Uterus (tissue), 4 donors: ENCODE data around the gene C19orf73. TPM values are rescaled to one million over a fixed set of nuclear protein-coding genes. Genes with fewer than 3 reads are reported as not detected.

Source experiments
- DNase-seq, 2 donors: peaks; one replicate each; pipeline ENCODE4 v3.0.0-alpha.2; 2019 to 2020
- H3K27ac ChIP-seq, 2 donors: fragments of 200-600 bp; sonication (generic); 1 replicate in 1 of 2; 2 replicates in 1 of 2; pipeline ENCODE4 v1.5.1; 2016 to 2018
- H3K27me3 ChIP-seq, 2 donors: fragments of 200-600 bp; sonication (generic); one replicate each; pipeline ENCODE4 v1.5.1; 2018 to 2019; ENCODE audit warnings: control low read depth in 1 of 2
- H3K36me3 ChIP-seq, 2 donors: fragments of 200-600 bp; sonication (generic); one replicate each; pipeline ENCODE4 v1.5.1; 2019; ENCODE audit warnings: control low read depth in 1 of 2
- H3K4me1 ChIP-seq, 2 donors: fragments of 200-600 bp; sonication (generic); one replicate each; pipeline ENCODE4 v1.5.1; 2018 to 2019; ENCODE audit warnings: control low read depth in 1 of 2
- H3K4me3 ChIP-seq, 2 donors: fragments of 200-600 bp; sonication (generic); 1 replicate in 1 of 2; 2 replicates in 1 of 2; pipeline ENCODE4 v1.5.1; 2018 to 2019; ENCODE audit warnings: mild to moderate bottlenecking in 1 of 2
- H3K9me3 ChIP-seq, 2 donors: fragments of 200-600 bp; sonication (generic); one replicate each; pipeline ENCODE4 v1.5.1; 2019; ENCODE audit warnings: control low read depth in 1 of 2
- CTCF ChIP-seq, 4 experiments: fragments of 200-600 bp in 2 of 4; fragments of 450-650 bp in 2 of 4; sonication (generic) in 2 of 4; IDR thresholded peaks; one replicate each; pipeline ENCODE4 v1.5.1; 2016 to 2019; ENCODE audit warnings: antibody characterized with exemption in 4 of 4, mild to moderate bottlenecking in 2 of 4, moderate library complexity in 1 of 4
- POLR2A ChIP-seq, 2 donors: fragments of 450-650 bp; IDR thresholded peaks; one replicate each; pipeline ENCODE4 v1.6.1; 2016; ENCODE audit warnings: antibody characterized with exemption in 2 of 2, mild to moderate bottlenecking in 1 of 2, moderate library complexity in 1 of 2
- intact Hi-C: fragments of 100-400 bp; cut with DNase I; formaldehyde crosslinking; loops from one replicate; pipeline ENCODE4 v1.15.1; 2023; ENCODE audit warnings: low total_unique reads
- total RNA-seq, 4 donors: library from RNA; depleted of rRNA in 3 of 4; stranded (reverse); fragments of >200 nt in 3 of 4; gene quantifications; one replicate each; pipeline versions ENCODE4 v1.1.0 to v1.2.4, GENCODE V29; 2014 to 2023
- donor health status: DM: yes; HTN: yes; CAD: no.

The C19orf73 gene
- total RNA-seq, 4 donors from 2014 or later = not detected

- DNase-seq = peak; percentile 64
- H3K27me3 ChIP-seq = no peaks in the 10 kb centered on the region
- H3K9me3 ChIP-seq = no peaks in the 10 kb centered on the region
- no peak overlapping the region for H3K27ac ChIP-seq
- intact Hi-C loops = no loop called here
- H3K4me1 ChIP-seq = peaks cover 0 to 6% of the 10 kb centered on the region in 2 donors
- H3K4me3 ChIP-seq = peak overlapping the region in 1 of 2 donors; percentile 15
- TF ChIP-seq POLR2A (IDR thresholded peaks at IDR 0.05) (no peak), CTCF (IDR thresholded peaks at IDR 0.05) (no peak)
- no peaks in the 10 kb centered on the region for H3K36me3 ChIP-seq
Measured at GRCh38 chr19:49133621-49134454, 14.9 kb upstream of the C19orf73 start.

GRCh38 chr19:49132974-49133609 lies 14.1 kb upstream of the C19orf73 start:
- Histone ChIP-seq H3K4me3 (peak overlapping the region in 1 of 2 donors; percentile 15), H3K27ac (no peak overlapping the region), H3K4me1 (peaks cover 0 to 6% of the 10 kb centered on the region in 2 donors), H3K36me3 (no peaks in the 10 kb centered on the region), H3K9me3 (no peaks in the 10 kb centered on the region), H3K27me3 (no peaks in the 10 kb centered on the region)
- intact Hi-C loops = no loop called here
- no peak for DNase-seq
- TF ChIP-seq POLR2A (IDR thresholded peaks at IDR 0.05) = no peak
- TF ChIP-seq CTCF (IDR thresholded peaks at IDR 0.05) = no peak

GRCh38 chr19:49130325-49130724 lies 11.4 kb upstream of the C19orf73 start:
- peaks cover 0 to 10% of the 10 kb centered on the region in 2 donors for H3K4me1 ChIP-seq
- no peak for DNase-seq
- no peak overlapping the region for H3K27ac ChIP-seq
- H3K4me3 ChIP-seq = no peak overlapping the region
- no peak for TF ChIP-seq POLR2A (IDR thresholded peaks at IDR 0.05)
- TF ChIP-seq CTCF (IDR thresholded peaks at IDR 0.05) = no peak
- intact Hi-C loops = no loop called here
- no peaks in the 10 kb centered on the region for H3K27me3 ChIP-seq
- no peaks in the 10 kb centered on the region for H3K9me3 ChIP-seq
- H3K36me3 ChIP-seq = no peaks in the 10 kb centered on the region

GRCh38 chr19:49129238-49129583 lies 10.3 kb upstream of the C19orf73 start:
- Histone ChIP-seq H3K9me3 (no peaks in the 10 kb centered on the region), H3K27me3 (no peaks in the 10 kb centered on the region), H3K4me1 (peaks cover 0 to 10% of the 10 kb centered on the region in 2 donors), H3K4me3 (no peak overlapping the region), H3K27ac (no peak overlapping the region), H3K36me3 (no peaks in the 10 kb centered on the region)
- intact Hi-C loops = no loop called here
- TF ChIP-seq CTCF (IDR thresholded peaks at IDR 0.05) = no peak
- TF ChIP-seq POLR2A (IDR thresholded peaks at IDR 0.05) = no peak
- no peak for DNase-seq

- H3K9me3 ChIP-seq = no peaks in the 10 kb centered on the region
- peaks cover 0 to 8% of the 10 kb centered on the region in 2 donors for H3K4me1 ChIP-seq
- intact Hi-C loops = no loop called here
- DNase-seq = no peak
- no peaks in the 10 kb centered on the region for H3K36me3 ChIP-seq
- no peak for TF ChIP-seq CTCF (IDR thresholded peaks at IDR 0.05)
- no peak for TF ChIP-seq POLR2A (IDR thresholded peaks at IDR 0.05)
- no peak overlapping the region for H3K27ac ChIP-seq
- peak overlapping the region in 1 of 2 donors; percentile 15 for H3K4me3 ChIP-seq
- H3K27me3 ChIP-seq = no peaks in the 10 kb centered on the region
Measured at GRCh38 chr19:49128545-49129237, 9.7 kb upstream of the C19orf73 start.
